Measurements from ENCODE around the gene ELMO1. TPM values are rescaled to one million over a fixed set of nuclear protein-coding genes. Genes with fewer than 3 reads are reported as not detected.

Gene ELMO1
- total RNA-seq, 1 donor, result under 0.01 TPM

DNA sequence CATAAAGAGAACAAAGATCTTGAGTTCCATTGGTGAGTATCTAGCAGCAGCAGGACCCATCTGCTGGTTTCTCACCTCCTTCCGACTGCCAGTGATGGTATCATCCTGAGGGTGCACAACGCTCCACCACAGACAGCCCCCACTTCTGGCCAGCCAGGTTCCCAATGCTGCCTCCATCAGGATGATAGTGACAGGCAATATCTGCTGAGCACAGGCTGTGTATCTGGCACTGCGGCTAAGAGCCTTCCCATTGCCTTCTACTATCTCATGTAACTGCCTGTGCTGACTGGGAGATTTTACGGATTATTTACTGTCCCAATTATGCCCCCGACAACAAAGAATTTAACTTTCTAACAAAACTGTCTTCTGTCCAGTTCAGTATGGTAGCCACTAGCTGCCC lies 372.0 kb downstream of the ELMO1 start:
- no peak overlapping the region for H3K4me3 ChIP-seq (ENCODE audit: low read depth, low read length)
- DNase-seq (ENCODE audit: low read depth), result no peak
- TF ChIP-seq, protein P1, sequence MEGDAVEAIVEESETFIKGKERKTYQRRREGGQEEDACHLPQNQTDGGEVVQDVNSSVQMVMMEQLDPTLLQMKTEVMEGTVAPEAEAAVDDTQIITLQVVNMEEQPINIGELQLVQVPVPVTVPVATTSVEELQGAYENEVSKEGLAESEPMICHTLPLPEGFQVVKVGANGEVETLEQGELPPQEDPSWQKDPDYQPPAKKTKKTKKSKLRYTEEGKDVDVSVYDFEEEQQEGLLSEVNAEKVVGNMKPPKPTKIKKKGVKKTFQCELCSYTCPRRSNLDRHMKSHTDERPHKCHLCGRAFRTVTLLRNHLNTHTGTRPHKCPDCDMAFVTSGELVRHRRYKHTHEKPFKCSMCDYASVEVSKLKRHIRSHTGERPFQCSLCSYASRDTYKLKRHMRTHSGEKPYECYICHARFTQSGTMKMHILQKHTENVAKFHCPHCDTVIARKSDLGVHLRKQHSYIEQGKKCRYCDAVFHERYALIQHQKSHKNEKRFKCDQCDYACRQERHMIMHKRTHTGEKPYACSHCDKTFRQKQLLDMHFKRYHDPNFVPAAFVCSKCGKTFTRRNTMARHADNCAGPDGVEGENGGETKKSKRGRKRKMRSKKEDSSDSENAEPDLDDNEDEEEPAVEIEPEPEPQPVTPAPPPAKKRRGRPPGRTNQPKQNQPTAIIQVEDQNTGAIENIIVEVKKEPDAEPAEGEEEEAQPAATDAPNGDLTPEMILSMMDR (IDR thresholded peaks at IDR 0.05; ENCODE audit: insufficient read depth, low read depth, low read length), result no peak

DNA sequence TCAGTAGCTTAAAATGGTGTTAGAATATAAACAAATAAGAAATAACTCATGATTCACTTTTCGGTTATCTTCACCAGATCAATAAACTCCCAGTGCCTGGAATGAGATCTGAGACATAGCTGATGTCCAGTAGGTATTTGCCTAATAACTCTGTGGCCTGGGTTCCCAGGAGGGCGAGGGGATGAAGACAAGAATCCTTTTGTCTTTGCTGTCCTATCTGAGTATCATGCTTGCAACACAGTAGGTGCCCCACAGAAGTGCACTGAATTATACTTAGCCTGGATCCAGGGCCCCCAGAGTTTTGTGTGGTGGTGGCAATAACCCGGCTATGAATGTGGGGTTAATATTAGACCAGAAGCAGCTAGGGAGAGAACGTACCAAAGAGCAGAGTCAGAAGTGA lies 374.3 kb downstream of the ELMO1 start:
- TF ChIP-seq, protein P1 (IDR thresholded peaks at IDR 0.05; ENCODE audit: insufficient read depth, low read depth, low read length), result no peak
- no peak overlapping the region for H3K4me3 ChIP-seq (ENCODE audit: low read depth, low read length)
- DNase-seq (ENCODE audit: low read depth), result no peak

DNA sequence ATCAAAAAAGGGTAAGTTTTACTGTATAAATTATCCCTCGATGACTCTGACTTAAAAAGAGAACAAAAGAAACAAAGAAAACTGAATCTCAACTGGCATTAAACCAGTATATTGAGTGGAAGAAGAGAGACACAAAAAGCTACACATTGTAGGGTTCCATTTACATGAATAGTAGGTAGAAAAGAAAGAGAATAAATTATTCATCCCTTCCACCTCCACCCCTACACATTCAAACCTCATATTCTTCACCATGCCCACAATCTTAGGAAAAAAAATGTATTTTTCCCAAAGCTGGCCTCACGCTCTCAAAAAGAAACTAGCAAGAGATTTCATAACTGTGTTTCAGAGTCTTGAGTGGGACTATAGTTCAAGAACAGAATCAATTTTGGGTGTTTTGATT lies 377.5 kb downstream of the ELMO1 start:
- H3K4me3 ChIP-seq (ENCODE audit: low read depth, low read length), result no peak overlapping the region
- DNase-seq (ENCODE audit: low read depth), result no peak
- TF ChIP-seq, protein P1 (IDR thresholded peaks at IDR 0.05; ENCODE audit: insufficient read depth, low read depth, low read length), result no peak

DNA sequence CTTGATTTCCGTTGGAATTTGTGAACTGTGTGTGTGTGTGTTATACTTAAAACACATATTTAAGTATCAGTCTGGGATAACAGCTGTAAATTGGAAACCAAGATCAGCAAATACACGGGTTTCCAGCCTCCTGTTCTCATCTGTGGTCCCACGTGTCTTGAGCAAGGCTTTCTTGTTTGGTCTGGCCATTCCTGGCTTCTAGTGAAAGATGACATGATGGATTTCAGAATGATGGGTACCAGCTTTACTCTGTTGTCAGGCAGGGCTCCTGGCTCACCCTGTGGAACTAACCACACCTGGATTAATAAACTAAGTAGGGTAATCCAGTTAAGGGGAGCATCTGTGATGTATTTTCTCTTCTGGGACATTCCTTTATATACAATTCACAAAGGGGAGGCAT lies 378.2 kb downstream of the ELMO1 start:
- no peak for DNase-seq (ENCODE audit: low read depth)
- TF ChIP-seq, protein P1 (IDR thresholded peaks at IDR 0.05; ENCODE audit: insufficient read depth, low read depth, low read length), result no peak

DNA sequence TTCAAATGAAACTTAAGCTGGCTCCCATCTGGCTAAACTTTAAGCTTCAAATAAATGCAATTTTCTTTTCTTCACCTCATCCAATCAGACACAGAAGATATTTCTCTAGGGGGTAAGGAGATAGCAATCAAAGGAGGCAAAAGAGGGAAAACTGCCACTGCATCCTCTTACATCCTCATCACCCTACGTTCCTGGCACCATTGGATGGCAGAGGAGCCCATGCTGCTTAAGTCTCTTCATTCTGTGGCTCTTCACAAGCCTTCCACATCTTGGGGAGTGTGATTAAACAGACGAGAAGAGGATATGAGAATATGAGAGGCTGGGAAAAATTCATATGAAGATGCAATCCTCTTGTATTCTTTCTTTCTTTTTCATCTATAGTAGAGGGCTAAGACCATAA lies 378.6 kb downstream of the ELMO1 start:
- no peak overlapping the region for H3K4me3 ChIP-seq (ENCODE audit: low read depth, low read length)
- TF ChIP-seq, protein P1 (IDR thresholded peaks at IDR 0.05; ENCODE audit: insufficient read depth, low read depth, low read length), result no peak
- DNase-seq (ENCODE audit: low read depth), result no peak

More for the DNA sequence above, 378.2 kb downstream of the ELMO1 start:
- H3K4me3 ChIP-seq (ENCODE audit: low read depth, low read length), result no peak overlapping the region

DNA sequence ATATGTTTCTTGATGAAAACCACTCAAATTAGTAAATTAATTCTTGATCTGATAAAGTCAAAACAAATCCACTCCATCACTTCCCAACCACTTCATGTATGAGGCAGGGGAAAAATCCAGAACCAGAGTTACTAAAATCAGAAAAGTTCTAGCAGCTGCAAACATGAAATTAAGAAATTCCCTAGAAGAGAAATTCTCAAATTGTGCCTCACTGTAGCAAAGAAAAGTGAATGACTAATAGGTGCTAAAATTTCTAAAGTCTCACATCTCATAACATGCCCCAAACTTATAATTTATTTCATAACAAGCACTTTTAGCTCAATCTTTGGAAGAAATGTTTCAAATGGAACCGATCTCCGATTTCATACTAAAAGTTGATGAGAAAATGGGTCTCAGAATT lies 379.3 kb downstream of the ELMO1 start:
- TF ChIP-seq, protein P1 (IDR thresholded peaks at IDR 0.05; ENCODE audit: insufficient read depth, low read depth, low read length), result no peak
- no peak for DNase-seq (ENCODE audit: low read depth)
- H3K4me3 ChIP-seq (ENCODE audit: low read depth, low read length), result no peak overlapping the region

DNA sequence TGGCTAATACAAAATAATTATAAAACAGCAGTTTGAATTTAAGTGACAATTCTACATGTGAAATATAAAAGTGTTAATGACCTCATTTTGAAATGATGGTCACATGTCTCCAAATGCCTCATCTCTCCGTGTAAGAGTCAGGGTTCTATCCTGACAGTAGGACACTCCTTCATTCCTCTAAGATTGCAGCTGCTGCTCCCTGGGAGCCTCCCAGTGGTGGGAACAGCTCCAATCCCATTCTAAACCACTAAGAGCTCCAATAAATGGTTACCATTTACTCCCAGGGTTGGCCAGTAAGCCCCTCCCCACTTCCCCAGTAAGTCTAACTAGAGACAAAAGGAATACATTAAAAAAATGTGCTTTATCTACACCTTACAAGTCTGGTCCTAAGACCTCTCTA lies 379.8 kb downstream of the ELMO1 start:
- TF ChIP-seq, protein P1 (IDR thresholded peaks at IDR 0.05; ENCODE audit: insufficient read depth, low read depth, low read length), result no peak
- DNase-seq (ENCODE audit: low read depth), result no peak
- H3K4me3 ChIP-seq (ENCODE audit: low read depth, low read length), result no peak overlapping the region

All from fibroblast of villous mesenchyme (primary cell).